Bone marrow (tissue), 2 donors: ENCODE results near the gene TRAF3.

Source experiments
- DNase-seq, 2 donors: peaks; one replicate each; lab custom pipeline; 2025; lab: John Stamatoyannopoulos, UW

Gene TRAF3

DNA sequence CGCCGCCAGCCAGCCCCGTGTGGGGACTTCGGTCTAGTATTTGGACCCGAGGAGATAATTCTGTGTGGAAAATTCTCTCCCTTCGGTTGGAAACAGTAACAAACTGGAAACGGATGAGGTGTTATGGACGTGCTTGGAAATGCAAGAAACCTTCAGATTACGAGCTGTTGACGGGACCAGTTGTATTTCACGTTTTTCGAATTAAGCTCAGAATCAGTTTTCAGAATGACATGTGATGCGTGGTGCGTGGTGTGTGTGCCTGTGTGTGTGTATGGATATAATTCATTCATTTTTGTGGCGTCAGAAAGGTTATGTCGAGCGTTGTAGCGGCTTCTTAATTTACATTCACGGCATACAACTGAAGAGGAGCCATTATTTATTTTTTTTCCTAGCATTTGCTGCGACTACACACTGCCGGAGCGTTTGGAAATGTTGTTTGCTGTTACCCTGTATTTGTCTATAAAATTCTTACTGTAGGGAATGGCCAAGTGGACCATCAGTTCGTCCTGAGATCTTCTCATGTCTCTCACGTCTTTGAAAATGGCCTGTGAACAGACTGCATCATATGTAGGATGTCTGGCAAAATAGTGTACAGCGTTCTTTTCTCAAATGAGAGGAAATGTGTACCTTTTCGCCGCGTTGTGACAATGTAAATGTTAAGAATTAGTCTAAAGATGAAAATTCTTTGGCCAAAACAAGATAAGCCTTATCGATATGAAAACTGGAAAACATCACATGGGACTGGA is 1.3 kb downstream of the TRAF3 start:
- DNase-seq, result no peak

DNA sequence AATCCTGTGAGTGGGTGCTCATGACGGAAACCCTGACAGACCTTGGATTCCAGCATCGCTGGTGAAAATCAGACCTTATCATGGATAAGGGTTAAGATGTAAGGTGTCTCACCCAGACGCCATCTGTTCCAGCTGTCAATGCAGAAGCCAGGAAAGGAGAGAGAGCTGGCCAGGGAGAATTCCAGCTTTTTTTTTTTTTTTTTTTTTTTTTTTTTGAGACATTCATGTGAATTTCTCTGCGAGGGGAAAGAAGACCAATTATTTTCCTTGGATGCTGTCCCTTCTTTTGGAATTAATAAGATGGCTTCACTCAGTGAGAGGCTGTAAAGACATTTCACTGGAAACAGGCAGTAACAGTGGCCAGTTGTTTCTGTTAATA is 1.8 kb downstream of the TRAF3 start:
- no peak for DNase-seq

DNA sequence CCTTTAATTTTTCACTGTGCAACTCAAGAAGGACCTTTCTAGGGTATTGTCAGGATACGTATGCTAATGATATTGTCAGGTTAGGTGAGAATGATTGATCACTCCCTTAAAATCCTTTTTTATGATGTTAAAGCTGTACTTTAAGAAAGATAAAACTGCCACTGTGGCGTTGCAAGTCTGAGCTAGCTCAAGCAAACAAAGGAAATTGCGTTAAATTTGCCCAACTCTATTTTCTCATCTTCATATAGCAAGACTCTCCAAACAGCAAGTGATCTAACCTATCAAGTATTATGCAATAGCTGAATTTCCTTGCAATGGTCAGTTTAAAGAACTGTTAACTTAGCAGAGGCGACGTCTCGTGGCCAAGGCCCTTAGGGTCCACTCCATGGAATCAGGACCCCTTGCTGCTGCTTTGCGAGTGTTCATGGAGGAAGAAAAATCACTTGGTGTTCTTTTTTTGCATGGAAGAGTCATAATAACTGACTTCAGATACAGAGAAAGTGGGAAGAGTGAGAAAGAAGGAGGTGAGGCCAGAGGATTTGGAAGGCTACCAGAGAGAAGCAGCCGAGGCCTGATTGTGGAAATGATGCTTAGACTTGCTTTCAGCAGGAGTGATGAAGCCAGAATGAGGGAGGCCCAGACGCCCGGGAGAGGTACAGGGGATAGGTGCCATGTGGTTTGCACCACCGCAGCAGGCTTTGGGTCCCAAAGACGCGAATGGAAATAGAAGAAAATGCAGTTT is 2.5 kb downstream of the TRAF3 start:
- no peak for DNase-seq

DNA sequence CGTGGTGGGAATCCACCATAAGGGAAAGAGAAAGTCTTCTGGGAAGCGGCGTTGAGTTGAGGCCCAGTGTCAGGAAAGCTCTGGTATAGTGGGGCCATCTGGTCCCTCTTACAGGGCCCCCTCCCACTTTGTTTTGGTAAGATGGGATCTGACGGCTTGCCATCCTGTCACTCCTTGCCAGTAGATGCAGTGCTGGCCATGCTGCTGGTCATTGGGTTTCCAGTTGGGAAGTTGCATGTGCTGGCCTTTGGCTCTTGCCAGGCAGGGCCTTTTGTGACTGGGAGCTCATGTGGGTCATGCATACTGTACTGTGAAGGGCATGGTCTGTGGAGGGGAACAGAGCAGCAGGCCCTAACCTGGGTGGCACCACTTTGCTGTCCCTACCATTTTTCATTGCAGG is 3.8 kb downstream of the TRAF3 start:
- DNase-seq, result no peak

DNA sequence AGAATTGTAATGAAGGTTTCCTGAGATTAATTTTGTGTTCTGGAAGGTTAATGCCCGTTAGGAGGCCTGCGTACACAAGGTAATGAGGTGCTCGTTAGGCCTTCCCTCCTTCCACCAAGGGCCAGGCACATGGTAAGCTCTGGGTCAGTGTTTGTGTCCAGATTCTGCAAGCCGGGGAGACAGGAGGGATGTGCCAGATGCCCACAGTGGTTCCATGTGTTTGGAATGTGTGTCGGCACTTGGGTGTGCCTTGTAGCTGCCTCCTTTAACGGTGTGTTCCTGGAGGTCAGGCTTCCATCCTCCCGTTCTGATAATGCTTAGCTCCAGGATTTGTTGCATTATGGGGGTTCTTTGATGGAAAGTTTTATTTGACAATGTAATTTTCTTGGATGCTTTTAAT is 5.7 kb downstream of the TRAF3 start:
- no peak for DNase-seq

DNA sequence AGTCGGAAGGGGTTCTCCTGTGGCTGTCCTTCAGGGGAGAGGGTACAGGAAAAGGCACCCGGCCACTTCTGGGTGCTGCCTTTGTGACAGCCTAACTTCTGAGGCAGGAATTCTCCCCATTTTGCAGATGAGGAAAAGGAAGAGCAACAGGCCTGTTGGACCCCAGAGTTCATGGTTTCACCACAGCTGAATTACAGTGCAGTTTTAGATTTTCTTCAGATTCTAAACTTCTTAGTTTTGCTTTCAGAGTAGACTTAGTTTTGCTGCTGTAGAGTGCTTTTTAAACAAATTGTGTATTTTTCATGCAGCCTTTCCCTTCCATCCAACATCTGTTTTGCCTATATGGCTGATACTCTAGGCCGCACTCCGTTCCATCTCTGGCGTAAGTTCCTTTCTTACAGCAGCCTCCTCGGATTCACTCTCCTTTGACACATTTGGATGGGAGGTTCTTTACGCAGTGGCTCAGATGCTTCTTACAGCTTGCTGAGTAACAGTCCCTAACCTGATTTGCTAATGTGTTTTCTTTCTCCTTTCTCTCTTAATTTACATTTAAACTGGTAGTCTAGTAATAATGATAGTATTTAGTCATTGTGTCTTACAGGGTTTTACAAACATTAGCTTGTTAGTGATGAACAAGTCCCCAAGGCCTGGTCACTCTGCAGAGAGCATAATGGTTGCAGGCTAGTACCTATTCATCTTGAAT is 7.8 kb downstream of the TRAF3 start:
- no peak for DNase-seq

DNA sequence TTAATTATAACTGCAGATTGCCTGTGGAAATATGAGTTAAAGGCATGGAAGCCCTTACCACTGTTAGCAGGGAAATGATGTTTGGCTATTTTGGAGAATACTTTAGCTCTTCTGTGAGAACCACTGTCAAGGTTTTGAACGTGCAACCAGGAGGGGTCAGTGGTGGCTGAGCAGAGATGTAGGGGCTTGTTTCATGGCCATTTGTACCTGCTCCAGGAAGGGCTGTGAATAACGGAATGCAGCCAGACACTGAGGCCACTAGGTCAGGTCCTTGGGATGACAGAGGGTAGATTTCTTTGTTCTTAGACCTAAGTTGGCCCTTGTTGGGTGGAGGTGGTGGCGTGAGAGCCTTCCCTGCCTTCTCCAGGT is 8.3 kb downstream of the TRAF3 start:
- DNase-seq, result no peak

DNA sequence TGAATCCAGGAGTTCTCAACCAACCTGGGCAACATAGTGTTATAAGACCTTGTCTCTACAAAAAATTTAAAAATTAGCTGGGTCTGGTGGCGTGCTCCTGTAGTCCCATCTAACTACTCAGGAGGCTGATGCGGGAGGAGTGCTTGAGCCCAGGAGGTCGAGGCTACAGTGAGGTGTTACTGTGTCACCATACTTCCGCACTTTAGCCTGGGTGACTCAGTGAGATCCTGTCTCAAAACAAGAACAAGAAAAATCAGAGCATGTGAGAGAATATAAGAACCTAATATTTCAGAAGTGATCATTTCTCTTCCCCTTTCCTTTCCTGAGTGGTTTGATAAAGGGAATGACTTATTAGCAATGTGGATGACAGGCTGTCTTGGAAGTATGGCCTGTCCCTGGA is 9.5 kb downstream of the TRAF3 start:
- DNase-seq, result no peak

DNA sequence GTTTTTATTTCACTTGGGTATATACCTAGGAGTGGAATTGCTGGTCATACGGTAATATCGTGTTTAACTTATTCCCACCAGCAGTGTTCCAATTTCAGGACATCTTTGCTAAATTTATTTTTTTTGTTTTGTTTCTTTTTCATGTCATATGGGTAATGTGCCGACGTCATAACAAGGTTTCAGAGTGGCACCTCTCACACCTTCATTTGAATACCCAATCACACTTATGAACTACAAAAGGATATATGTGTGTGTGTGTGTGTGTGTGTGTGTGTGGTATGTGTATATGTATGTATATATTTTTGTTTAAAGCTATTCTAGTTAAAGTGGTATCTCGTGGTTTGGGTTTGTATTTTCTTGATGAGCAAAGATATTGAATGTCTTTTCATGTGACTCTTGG is 12.1 kb downstream of the TRAF3 start:
- DNase-seq, result no peak

DNA sequence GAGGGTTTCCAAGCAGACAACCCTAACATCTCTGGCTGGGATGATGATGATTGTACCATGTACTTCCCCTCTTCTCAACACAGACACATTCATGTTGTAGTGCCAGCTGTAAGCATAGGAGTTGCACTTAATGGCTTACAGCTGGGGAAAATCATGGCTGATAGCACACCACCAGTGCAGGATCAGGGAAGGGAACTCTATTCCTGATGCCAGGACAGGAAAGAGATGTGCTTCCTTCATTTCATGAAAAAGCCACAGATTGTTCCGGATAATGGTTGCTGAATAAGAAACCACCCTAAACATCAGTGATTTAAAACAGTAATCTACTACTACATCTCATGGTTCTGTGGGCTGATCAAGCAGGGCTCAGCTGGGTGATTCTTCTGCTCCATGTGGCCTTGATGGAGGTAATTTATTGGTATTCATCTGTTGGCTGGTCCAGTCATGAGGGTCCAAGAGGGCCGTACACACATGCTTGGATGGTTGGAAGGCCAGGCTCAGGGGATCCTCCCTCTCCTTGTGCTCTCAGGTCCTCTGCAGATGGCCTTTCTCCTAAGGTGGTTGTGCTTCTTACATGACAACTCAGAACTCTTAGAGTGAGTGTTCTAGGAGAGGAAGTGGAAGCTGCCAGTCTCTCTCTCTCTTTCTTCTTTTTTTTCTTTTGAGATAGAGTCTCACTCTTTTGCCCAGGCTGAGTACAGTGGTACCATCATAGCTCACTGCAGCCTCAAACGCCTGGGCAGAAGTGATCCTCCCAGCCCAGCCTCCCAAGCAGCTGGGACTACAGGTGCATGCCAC is 16.5 kb downstream of the TRAF3 start:
- DNase-seq, result no peak

DNA sequence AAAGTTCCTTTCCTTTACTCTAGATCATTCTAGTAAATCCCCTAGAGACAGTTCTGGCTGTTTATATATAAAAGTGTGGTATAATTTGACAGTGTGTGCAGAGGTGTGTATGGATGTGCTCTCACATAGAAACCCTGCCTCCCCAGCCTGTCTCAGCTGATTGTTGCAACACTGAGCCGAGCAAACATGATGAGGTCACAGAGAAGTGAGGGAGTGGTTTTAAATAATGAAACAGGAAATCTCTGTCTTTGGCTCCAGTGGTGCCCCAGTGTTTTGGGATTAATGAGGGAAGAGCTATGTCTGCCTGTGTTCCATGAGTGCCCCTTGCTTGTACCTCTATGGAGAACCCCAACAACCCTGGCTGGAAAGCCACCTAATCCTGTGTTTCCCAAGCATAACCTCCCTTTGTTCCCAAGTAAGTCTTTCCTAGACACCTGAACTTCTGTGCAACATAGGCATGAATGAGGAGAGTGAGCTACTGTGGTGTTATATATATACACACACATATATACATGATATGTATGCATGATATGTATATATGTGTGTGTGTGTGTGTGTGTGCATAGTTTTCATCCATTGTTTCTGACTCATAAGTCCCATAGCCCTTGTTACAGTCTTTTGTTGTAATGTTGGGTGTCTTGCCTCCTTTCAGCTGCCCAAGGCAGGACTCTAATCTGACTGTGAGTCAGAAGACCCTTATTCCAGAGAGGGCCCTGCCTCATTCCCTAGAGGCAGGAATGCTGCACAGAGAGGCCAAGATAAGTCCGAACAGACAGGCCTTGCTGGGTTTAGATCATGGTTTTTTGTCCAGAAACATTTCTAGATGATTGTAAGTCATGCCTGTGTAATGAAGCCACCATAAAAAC is 18.0 kb downstream of the TRAF3 start:
- DNase-seq, result no peak

DNA sequence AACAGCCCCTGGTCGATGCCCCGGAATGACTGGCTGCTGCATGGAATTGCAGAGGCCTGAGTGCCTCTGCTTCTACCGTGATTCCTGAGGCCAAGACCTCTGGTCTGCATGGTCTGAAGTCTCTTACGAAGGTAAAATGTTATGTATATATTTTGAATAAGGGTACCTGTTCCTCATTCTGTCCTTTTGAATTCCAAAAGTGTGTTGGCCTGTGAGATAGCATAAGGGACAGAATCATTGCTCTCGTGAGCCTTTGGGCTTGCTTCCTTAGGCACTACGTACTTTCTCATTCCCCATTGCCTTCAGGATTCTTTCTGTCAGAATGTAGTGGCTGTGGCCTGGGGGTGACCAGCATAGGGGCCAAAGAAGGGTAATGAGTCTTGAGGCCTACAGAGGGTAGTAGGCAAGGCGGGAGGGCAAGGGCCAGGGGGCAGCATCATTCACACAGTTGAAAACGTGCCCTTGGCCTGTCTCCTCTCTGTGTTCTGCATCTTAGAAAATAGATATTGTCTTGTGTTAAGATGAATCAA is 19.5 kb downstream of the TRAF3 start:
- DNase-seq, result no peak

DNA sequence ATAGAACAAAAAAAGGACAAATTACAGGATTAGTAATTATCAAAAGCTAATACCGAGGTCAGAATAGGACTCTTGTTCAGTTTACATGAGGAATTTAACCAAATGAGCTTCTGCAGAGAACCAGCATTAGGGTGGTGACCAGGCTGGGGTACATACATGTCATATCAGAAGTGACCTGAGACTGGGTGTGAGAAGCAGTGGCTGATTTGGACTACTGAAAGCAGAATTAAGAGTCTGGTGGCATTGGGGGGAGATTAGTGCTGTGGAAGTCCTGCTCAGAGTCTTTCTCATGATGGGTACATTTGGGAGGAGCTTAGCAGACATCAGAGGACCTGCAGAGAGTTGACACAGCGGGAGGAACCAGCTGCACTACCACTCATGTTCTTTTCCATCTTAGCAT is 21.7 kb downstream of the TRAF3 start:
- no peak for DNase-seq

DNA sequence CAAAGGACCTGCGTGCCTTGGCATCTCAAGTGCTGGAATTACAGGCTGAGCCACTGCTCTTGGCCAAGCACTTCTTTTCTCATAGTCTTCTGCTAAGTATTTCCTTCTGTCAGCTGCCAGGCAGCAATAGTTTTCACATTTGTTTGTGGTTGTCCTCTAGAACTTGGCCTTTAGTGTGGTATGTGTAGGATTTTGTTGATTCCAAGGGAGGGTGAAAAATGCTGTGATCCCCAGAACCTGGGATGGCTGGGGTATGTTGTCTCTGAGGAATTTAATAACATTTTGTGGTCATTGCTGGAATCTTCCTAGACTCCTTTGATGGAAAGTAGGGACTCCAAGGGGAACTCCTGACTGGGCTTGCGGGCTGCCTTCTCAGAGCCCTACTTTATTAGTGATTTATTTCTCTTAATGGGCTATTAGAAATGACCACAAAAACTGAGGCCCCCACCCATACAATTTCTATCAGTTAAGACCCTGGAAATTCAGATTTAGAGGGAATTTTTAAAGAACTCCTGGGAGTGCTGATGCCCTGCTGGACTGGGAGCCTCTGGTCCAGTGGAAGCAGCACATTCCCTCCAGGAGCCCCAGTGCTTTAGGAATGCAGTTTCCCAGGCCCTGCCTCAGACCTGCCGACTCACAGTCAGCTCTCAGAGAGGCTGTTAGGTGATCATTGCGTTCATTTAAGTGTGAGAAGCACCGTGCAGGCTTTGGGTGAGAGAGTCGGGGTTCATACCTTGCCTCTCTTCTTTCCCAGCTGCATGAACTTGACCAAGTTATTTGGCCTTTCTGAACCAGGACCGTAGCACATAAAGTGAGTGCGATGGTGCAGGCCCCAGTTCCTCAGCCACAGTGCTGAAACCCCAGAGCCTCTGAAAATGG is 22.7 kb downstream of the TRAF3 start:
- DNase-seq, result no peak

DNA sequence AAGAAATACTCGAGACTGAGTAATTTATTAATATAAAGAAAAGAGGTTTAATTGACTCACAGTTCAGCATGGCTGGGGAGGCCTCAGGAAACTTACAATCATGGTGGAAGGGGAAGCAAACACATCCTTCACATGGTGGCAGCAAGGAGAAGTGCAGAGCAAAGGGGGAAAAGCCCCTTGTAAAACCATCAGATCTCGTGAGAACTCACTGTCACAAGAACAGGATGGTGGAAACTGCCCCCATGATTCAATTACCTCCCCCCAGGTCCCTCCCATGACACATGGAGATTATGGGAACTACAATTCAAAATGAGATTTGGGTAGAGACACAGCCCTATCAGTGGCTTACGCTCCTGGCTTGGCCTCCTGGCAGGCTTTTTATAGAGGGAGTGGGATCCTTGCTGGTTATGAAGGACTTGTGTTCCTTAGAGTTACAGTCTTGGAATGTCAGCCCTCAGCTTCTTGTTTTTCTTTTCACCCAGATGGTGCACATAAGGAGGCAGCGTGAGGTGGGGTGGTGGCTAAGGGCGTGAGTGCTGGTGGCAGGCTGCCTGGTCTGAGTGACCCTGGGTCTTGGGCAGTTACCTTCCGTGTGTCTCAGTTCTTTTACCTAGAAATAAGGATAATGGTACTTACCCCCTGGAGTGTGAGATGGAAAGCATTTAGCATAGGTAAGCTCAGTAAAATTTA is 25.7 kb downstream of the TRAF3 start:
- no peak for DNase-seq

DNA sequence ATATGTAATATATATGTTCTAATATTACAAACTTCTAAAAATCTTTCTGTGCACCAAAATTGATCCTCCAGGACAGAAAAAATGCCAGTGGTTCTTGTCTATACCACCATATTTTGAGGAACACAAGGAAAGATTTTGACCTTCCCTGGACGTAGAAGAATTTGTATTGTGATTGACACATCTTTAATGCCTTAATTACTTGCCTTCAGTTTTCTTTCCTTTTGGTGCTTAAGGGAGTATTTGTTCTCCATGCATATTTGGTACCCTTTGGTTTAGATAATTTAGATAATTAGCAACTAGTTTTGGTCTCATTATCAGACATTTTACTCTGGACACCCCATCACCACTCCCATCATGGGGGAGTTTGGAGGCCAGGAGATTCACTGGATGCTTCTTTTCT is 27.6 kb downstream of the TRAF3 start:
- no peak for DNase-seq

DNA sequence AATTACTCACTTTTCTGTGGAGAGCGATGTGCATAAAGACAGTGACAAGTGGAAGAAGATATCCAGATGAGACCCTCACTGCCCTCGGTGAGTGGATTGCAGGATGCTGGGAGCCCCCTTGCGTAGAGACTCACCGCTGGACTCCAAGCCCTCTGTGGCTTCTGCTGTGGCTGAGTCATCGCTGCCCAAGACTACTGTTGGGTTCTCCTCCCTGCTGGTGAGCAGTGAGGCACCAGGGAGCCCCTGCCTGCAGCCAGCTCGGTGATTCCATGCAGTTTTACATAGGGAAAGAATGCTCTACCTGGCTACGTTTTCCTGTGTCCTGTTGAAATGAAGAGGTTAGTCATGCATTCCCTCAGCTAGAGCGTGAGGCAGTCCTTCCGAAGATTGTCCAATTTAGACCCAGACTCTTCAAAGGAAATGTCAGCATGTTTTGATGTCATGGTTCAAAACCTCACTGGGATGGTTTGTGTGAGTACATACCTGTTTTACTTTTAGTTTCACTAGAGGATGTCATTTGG is 28.2 kb downstream of the TRAF3 start:
- DNase-seq, result no peak

DNA sequence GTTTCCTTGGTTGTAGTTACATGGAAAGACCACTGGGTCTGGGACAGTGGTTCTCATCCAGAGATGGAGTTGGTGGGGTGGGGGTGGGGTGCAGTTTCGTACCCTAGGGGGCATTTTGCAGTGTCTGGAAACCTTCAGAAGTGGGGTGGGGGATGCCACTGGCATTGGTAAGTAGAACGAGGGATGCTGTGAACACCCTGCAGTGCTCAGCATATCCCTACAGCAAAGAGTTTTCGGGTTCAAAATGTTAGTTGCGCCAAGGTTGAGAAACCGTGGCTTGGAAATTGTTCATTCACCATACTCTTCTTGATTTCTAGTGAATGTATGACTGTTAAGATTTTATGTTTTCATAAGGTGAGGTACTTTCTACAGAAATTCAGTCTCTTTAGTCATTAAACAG is 28.7 kb downstream of the TRAF3 start:
- no peak for DNase-seq

DNA sequence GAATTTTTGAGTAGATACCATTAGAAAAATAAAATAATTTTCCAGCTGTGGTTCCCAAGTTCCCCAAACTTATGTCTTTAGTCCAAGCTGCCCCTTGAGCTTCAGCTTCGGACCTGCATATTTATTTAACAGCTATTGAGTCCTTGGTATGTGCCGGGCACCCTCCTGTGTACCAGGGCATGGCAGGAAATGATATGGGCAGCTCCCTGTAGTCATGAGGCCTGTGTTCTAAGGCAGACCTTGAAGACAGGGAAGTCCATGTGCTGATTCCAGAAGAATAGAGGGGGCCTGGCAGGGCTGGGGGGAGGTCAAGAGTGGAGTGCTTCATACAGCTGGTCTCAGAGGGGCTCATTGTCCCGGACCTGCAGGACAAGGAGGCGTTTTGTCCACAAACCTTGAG is 29.2 kb downstream of the TRAF3 start:
- DNase-seq, result no peak
